DND-41 (cell line): ENCODE data around the gene PDS5A.
"Not testable (repeated sequence)": the region's sequence is repeated elsewhere in the genome, so short reads cannot be mapped to it uniquely, and the experiment has no call there.

ENCODE experiments used
- ATAC-seq: fragments of 200-7000 bp; cut with Tn5 transposase; 3 replicates; pipeline ENCODE4 v1.9.1; 2021; ENCODE audit warnings: low read depth; ENCODE audit not compliant: insufficient read depth
- DNase-seq: peaks from one replicate; pipeline ENCODE4 v3.0.0-alpha.2; 2020
- H2AFZ ChIP-seq: 2 replicates; pipeline ENCODE4 v1.6.0; 2012; ENCODE audit warnings: low read depth, low read length
- H3K27ac ChIP-seq: 2 replicates; pipeline ENCODE4 v1.5.1; 2012; ENCODE audit warnings: low read length, inconsistent platforms
- H3K27me3 ChIP-seq: fragments of 200-600 bp; sonication (generic); 2 replicates; pipeline ENCODE4 v1.6.0; 2012; ENCODE audit warnings: low read length, mild to moderate bottlenecking, inconsistent platforms; ENCODE audit not compliant: insufficient read depth, poor library complexity
- H3K36me3 ChIP-seq: 2 replicates; pipeline ENCODE4 v1.5.1; 2012; ENCODE audit warnings: low read length, inconsistent platforms; ENCODE audit not compliant: insufficient read depth
- H3K4me1 ChIP-seq: 2 replicates; pipeline ENCODE4 v1.5.1; 2012; ENCODE audit warnings: mild to moderate bottlenecking, low read length; ENCODE audit not compliant: insufficient read depth
- H3K4me2 ChIP-seq: 2 replicates; pipeline ENCODE4 v1.6.0; 2012; ENCODE audit warnings: mild to moderate bottlenecking, moderate library complexity, low read length, inconsistent platforms; ENCODE audit not compliant: insufficient read depth
- H3K4me3 ChIP-seq, 2 experiments: fragments of 200-600 bp in 1 of 2; shearing (Covaris generic) in 1 of 2; 2 replicates each; pipeline ENCODE4 v1.5.1; 2012 to 2016; ENCODE audit warnings: inconsistent platforms in 2 of 2, low read length in 2 of 2, mild to moderate bottlenecking in 2 of 2, low read depth in 1 of 2, moderate library complexity in 1 of 2
- H3K79me2 ChIP-seq: 2 replicates; pipeline ENCODE4 v1.6.0; 2012; ENCODE audit warnings: low read length, inconsistent platforms; ENCODE audit not compliant: insufficient read depth
- H3K9ac ChIP-seq: 2 replicates; pipeline ENCODE4 v1.6.0; 2012; ENCODE audit warnings: low read depth, mild to moderate bottlenecking, inconsistent platforms, low read length, moderate library complexity
- H3K9me3 ChIP-seq: 2 replicates; pipeline ENCODE4 v1.5.1; 2012; ENCODE audit warnings: low read length, moderate library complexity, mild to moderate bottlenecking, inconsistent platforms; ENCODE audit not compliant: insufficient read depth, severe bottlenecking
- H4K20me1 ChIP-seq: 2 replicates; pipeline ENCODE4 v1.6.0; 2012; ENCODE audit warnings: low read length; ENCODE audit not compliant: insufficient read depth
- EZH2 ChIP-seq: IDR thresholded peaks from 3 replicates; pipeline ENCODE4 v1.6.1; 2012; ENCODE audit warnings: borderline replicate concordance, low read depth, mild to moderate bottlenecking, moderate library complexity, low read length, inconsistent platforms; ENCODE audit not compliant: severe bottlenecking
- TF ChIP-seq, protein P1 (sequence below): IDR thresholded peaks from 2 replicates; pipeline ENCODE4 v1.5.1; 2012; ENCODE audit warnings: borderline replicate concordance, low read length, moderate library complexity, mild to moderate bottlenecking; ENCODE audit not compliant: poor library complexity, severe bottlenecking; ENCODE audit errors: extremely low read depth

Gene PDS5A

DNA sequence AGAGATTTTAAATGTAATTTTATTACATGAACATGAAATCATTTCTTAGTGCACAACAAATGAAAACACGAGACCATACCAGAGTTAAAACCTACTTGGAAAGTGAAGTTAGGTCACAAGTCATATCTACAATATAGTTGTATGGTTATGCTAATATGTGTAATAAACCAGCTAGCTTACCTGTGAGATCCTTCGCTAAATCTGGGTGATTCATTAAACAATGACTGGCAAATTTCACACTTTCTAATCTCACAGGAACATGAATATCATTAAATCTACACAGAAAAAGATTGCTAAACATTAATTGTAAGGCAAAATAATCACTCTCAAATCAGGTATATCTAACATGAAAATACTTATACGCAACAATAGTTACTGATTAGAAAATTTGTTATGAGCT, 67.6 kb downstream of the PDS5A start:
- no peak for ATAC-seq
- Histone ChIP-seq H3K4me2 (no peak overlapping the region), H3K9ac (no peak overlapping the region), H3K27ac (no peak overlapping the region), H4K20me1 (no peaks in the 10 kb centered on the region; the same call in 1 of the 2 replicates), H2AFZ (no peak overlapping the region), H3K4me1 (no peaks in the 10 kb centered on the region), H3K36me3 (peaks cover 85% of the 10 kb centered on the region), H3K27me3 (no peaks in the 10 kb centered on the region), H3K4me3 (no peak overlapping the region), H3K79me2 (peaks cover 14% of the 10 kb centered on the region; the same call in 1 of the 2 replicates), H3K9me3 (no peaks in the 10 kb centered on the region)
- no peak for TF ChIP-seq EZH2
- TF ChIP-seq, protein P1, sequence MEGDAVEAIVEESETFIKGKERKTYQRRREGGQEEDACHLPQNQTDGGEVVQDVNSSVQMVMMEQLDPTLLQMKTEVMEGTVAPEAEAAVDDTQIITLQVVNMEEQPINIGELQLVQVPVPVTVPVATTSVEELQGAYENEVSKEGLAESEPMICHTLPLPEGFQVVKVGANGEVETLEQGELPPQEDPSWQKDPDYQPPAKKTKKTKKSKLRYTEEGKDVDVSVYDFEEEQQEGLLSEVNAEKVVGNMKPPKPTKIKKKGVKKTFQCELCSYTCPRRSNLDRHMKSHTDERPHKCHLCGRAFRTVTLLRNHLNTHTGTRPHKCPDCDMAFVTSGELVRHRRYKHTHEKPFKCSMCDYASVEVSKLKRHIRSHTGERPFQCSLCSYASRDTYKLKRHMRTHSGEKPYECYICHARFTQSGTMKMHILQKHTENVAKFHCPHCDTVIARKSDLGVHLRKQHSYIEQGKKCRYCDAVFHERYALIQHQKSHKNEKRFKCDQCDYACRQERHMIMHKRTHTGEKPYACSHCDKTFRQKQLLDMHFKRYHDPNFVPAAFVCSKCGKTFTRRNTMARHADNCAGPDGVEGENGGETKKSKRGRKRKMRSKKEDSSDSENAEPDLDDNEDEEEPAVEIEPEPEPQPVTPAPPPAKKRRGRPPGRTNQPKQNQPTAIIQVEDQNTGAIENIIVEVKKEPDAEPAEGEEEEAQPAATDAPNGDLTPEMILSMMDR = no peak
- DNase-seq = no peak

DNA sequence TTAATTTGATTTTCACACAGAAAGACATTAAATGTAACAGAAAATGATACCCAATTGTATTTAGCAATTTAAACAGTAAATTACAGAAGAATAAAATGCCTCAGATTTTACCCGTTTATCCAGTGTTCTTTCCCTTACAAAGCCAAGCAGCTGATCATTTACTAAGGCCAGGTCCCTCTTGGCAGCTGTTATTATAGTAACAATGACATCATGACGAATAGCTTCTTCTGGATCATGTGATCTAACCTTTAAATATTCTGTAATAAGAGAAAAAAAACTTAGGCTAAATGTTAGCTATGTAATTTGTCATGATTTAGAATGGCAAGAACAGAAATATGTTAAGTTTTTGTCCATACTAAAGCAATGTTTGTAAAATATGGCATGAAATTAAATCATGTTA, 69.4 kb downstream of the PDS5A start:
- no peak for ATAC-seq
- no peak for DNase-seq
- no peak overlapping the region for H3K27ac ChIP-seq
- H3K4me3 ChIP-seq = no peak overlapping the region
- peaks cover 84% of the 10 kb centered on the region for H3K36me3 ChIP-seq
- no peaks in the 10 kb centered on the region for H3K9me3 ChIP-seq
- no peak overlapping the region for H2AFZ ChIP-seq
- H3K4me2 ChIP-seq = no peak overlapping the region
- TF ChIP-seq EZH2 = no peak
- TF ChIP-seq, protein P1 = no peak
- H3K79me2 ChIP-seq = peaks cover 11% of the 10 kb centered on the region; the same call in 1 of the 2 replicates
- no peaks in the 10 kb centered on the region; the same call in 1 of the 2 replicates for H4K20me1 ChIP-seq
- H3K27me3 ChIP-seq = no peaks in the 10 kb centered on the region
- no peaks in the 10 kb centered on the region for H3K4me1 ChIP-seq
- H3K9ac ChIP-seq = no peak overlapping the region

DNA sequence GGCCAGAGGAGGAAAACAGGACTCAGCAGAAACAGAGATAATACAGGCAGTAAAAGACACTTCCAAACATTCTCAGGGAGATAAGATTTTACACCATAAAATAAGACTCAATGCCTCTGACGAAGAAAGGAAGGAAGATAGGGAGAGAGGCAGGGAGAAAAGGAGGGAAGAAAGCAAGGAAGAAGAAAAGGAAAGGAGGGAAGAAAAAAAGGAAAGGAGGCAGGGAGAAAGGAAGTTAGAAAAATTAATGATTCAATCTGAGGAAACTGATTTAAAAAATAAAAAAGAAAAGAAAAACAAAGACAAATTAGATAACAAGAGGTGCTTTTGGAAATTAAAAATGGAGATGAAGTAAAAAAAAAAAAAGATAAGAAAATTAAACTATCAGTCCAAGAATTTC, 72.1 kb downstream of the PDS5A start:
- Histone ChIP-seq H3K9me3 (no peaks in the 10 kb centered on the region), H3K9ac (no peak overlapping the region), H3K4me2 (no peak overlapping the region), H3K4me1 (no peaks in the 10 kb centered on the region), H2AFZ (no peak overlapping the region), H3K27ac (no peak overlapping the region), H3K36me3 (peaks cover 89% of the 10 kb centered on the region), H3K4me3 (no peak overlapping the region), H4K20me1 (no peaks in the 10 kb centered on the region), H3K27me3 (no peaks in the 10 kb centered on the region), H3K79me2 (peaks cover 8% of the 10 kb centered on the region; the same call in 1 of the 2 replicates)
- no peak for ATAC-seq
- DNase-seq = no peak
- TF ChIP-seq EZH2 = no peak
- TF ChIP-seq, protein P1 = no peak

DNA sequence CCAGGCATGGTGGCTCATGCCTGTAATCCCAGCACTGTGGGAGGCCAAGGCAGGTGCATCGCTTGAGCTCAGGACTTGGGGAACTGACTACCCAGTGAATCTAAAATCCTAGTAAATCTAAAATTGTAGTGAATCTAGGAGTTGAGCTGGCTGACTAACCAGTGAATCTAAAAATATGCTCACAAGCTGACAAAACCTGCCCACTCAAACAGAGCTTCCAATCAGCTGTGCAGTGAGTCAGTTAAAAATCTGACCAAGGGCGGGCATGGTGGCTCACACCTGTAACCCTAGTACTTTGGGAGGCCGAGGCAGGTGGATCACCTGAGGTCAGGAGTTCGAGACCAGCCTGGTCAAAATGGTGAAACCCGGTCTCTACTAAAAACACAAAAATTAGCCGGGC, 72.7 kb downstream of the PDS5A start:
- not testable (repeated sequence) for DNase-seq, H3K27me3 ChIP-seq, H2AFZ ChIP-seq, ATAC-seq, H3K27ac ChIP-seq, H3K4me1 ChIP-seq, H3K9ac ChIP-seq, H3K79me2 ChIP-seq, H3K4me3 ChIP-seq, H3K4me2 ChIP-seq, H4K20me1 ChIP-seq, H3K9me3 ChIP-seq
- H3K36me3 ChIP-seq = peaks cover 89% of the 10 kb centered on the region
